LNCAP (cell line): ENCODE measurements around the gene MCUR1.

Experiments used
- TF ChIP-seq, protein P1 (sequence below): fragments of 450-650 bp; IDR thresholded peaks from 2 replicates; pipeline ENCODE4 v1.5.1; 2017; ENCODE audit warnings: mild to moderate bottlenecking

Gene MCUR1

DNA sequence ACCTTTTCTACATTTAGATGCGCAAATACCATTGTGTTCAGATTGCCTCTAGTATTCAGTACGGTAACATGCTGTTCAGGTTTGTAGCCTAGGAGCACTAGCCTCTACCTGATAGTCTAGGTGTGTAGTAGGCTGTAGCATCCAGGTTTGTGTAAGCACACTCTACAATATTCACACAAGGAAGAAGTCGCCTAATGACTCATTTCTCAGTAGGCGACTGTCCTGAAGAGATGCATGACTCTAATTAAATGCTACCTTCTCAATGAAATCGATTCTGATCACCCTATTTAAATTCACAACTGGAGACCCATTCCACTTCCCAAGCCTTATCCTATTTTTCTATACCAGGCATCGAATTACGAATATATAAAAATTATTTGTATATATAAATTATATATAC is 1.3 kb downstream of the MCUR1 start:
- TF ChIP-seq, protein P1, sequence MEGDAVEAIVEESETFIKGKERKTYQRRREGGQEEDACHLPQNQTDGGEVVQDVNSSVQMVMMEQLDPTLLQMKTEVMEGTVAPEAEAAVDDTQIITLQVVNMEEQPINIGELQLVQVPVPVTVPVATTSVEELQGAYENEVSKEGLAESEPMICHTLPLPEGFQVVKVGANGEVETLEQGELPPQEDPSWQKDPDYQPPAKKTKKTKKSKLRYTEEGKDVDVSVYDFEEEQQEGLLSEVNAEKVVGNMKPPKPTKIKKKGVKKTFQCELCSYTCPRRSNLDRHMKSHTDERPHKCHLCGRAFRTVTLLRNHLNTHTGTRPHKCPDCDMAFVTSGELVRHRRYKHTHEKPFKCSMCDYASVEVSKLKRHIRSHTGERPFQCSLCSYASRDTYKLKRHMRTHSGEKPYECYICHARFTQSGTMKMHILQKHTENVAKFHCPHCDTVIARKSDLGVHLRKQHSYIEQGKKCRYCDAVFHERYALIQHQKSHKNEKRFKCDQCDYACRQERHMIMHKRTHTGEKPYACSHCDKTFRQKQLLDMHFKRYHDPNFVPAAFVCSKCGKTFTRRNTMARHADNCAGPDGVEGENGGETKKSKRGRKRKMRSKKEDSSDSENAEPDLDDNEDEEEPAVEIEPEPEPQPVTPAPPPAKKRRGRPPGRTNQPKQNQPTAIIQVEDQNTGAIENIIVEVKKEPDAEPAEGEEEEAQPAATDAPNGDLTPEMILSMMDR: no peak

DNA sequence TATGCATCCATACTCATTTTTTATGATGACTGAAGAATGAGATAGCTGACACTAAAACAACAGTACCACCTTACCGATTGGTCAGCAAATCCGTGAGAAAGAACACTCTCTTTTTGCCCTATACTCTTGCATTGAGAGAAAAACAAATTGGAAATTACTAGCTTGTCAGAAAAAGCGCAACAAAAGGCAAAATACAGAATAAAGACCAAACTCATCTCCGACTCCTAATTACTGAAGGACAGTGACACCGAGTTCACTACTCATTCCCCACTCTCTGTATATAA is 2.1 kb downstream of the MCUR1 start:
- TF ChIP-seq, protein P1: no peak

DNA sequence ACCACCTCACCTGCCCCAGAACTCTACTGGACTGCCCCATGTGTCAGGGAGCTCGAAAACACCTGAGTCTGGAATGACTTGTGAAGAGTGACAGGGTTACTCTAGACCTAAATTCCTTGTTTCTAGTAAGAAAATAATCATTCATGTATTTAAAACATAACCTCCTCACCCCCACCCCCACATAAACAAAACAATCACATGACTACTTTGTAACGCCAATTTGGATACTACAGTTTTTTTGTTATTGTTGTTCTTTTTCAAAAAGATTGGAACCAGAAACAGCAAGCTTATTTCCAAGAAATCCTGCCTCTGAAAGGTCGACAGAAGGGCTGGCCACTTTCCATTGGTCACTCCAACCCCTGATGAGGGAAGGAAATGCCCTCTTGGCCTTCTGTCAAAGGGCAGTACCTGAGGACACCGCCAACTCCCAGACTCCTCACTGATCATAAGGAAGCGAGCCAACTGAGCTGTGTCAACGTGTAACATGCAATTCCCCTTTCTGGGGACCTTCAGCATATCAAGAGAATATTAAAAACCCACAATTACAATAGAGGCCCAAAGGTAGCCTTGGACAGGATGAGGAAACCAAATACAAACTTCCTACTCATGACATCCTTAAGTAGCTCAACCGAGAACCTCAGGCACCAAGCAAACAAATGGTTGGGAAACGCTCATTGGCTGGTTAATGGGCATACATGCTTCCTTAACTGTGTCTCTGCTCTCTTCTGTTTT is 2.6 kb downstream of the MCUR1 start:
- TF ChIP-seq, protein P1: no peak

DNA sequence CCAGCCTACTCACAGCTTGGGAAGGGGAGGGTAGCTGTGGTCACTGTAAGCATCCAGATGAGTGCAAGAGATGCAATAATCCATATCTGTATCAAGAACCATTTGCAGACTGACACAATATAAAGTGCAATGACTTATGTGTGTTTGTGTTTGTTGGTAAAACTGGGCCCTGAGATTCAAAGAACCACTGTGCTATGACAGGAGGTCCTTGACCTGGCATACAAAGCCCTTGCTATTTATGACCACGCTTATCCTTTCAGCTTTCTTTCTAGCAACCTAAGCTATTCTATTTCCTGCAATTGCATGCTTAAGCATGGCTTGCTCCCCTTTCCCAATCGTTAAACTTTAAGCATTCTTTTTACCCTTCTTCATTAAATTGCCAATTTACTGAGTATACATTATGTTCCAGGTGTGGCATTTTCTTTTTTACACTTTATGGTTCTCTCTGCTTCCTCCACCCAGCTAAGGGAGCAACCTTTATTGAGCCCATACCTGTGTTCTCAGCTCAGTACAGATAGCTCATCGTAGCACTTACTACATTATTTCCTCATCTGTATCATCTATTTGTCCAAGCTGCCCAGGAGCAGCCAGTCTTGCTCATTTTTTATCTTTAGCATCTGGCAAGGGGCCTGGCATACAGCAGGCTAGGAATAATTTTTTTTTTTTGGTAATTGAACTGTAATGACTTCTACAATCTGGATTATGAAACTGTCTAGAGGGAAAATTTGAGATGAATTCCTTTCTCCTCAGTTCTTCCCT is 3.5 kb downstream of the MCUR1 start:
- TF ChIP-seq, protein P1: no peak

DNA sequence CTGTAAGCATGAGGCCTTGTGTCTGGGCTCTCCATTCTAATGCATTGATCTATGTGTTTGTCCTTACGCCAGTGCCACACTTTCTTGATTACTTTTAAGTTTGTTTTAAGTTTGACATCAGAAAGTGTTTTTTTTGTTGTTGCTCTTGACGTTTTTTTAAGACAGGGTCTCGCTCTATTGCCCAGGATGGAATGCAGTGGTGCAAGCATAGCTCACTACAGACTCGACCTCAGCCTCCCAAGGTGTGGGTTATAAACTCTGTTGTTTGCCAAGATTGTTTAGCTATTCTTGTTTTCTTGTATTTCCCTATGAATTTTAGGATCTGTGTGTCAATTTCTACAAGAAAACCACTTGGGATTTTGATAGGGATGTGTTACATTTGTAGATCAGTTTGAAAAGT is 5.6 kb downstream of the MCUR1 start:
- TF ChIP-seq, protein P1: no peak

DNA sequence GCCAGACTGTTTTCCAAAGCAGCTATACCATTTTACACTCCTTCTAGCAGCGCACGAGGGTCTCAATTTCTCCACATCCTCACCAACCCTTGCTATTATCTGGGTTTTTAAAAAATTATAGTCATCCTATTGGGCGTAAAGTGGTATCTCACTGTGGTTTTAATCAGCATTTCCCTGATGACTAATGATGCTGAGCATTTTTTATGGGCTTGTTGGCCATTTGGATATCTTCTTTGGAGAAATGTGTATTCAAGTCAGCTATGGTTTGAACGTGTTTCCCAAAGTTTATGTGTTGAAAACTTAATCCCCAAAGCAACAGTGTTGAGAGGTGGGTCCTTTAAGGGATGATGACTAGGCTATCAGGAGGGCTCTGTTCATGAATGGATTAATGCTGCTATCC is 6.7 kb downstream of the MCUR1 start:
- TF ChIP-seq, protein P1: no peak

DNA sequence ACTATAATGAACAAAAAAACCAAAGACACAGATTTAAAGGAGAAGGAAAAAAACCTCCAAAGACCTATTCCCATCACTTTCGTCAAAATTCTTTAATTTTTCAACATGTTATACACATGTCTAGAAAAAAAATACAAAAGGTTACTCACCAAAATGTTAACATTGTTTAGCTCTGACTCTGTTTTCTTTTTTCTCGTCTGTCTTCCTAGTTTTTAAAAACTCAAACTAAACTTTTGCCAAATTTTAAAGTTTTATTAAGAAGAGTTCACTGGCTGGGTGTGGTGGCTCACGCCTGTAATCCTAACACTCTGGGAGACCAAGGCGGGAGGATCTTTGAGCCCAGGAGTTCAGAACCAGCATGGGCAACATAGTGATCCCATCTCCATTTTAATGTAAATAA is 10.8 kb downstream of the MCUR1 start:
- TF ChIP-seq, protein P1: no peak
